ENCODE data around the gene CD226. TPM values are rescaled to one million over a fixed set of nuclear protein-coding genes. Genes with fewer than 3 reads are reported as not detected.
A peak's percentile ranks its signal among the peaks of the same experiment; 100 is the strongest.
"Not testable (repeated sequence)": the region's sequence is repeated elsewhere in the genome, so short reads cannot be mapped to it uniquely, and the experiment has no call there.

CD226 gene
- total RNA-seq, 1 experiment from 2014 or later: 6.4 TPM

DNA sequence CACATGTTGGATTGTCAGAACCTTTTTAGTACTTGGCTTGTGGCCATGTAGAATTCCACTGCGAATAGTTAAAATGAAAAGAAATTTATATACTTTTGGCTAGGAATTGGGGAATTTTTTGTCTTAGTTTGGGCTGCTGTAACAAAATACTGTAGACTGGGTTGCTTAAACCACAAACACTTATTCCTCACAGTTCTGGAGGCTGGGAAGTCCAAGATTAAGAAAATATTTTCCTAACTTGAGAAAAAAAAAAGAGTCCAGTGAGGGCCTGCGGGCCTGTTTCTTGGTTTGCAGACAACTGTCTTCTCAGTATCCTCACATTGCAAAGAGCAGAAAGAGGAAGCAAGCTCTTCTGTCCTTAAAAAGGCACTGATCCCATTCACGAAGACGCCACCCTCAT lies 81.9 kb downstream of the CD226 start:
- Histone ChIP-seq H3K36me3 (ENCODE audit: insufficient read depth, low read length) (no peaks in the 10 kb centered on the region), H3K4me2 (ENCODE audit: low read depth, low read length, poor library complexity, severe bottlenecking) (no peak overlapping the region)

DNA sequence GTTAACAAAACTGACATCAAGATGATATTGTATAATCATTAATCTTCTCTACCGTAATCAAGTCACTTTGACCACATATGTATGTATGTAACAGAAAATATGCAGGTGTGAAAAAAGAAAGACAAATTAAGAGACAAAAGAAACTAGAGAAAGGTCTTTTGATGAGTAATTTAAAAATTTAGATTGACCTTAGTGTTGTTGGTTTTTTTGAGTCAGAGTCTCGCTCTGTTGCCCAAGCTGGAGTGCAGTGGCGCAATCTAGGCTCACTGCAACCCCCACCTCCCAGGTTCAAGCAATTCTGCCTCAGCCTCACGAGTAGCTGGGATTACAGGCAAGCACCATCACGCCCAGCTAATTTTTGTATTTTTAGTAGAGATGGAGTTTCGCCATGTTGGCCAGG lies 82.9 kb downstream of the CD226 start:
- not testable (repeated sequence) for H2AFZ ChIP-seq (ENCODE audit: low read length); H3K9ac ChIP-seq (ENCODE audit: low read length); H4K20me1 ChIP-seq (ENCODE audit: insufficient read depth, low read depth, low read length); H3K9me3 ChIP-seq (ENCODE audit: low read length); H3K4me3 ChIP-seq (ENCODE audit: low read length); H3K4me2 ChIP-seq (ENCODE audit: low read depth, low read length, poor library complexity, severe bottlenecking); H3K4me1 ChIP-seq (ENCODE audit: low read length); H3K27me3 ChIP-seq (ENCODE audit: low read length); H3K79me2 ChIP-seq (ENCODE audit: low read length); H3K36me3 ChIP-seq (ENCODE audit: insufficient read depth, low read length); H3K9me2 ChIP-seq (replicated peaks; ENCODE audit: insufficient read depth, low read length); H3K27ac ChIP-seq (ENCODE audit: low read length); DNase-seq

More for the DNA sequence above, 81.9 kb downstream of the CD226 start:
- no peak overlapping the region for H3K4me3 ChIP-seq (ENCODE audit: low read length)
- no peaks in the 10 kb centered on the region for H3K9me3 ChIP-seq (ENCODE audit: low read length)
- H4K20me1 ChIP-seq (ENCODE audit: insufficient read depth, low read depth, low read length): no peaks in the 10 kb centered on the region
- H3K9me2 ChIP-seq (replicated peaks; ENCODE audit: insufficient read depth, low read length): no peaks in the 10 kb centered on the region; the same call in 1 of the 2 replicates
- DNase-seq: no peak
- no peaks in the 10 kb centered on the region for H3K4me1 ChIP-seq (ENCODE audit: low read length)
- no peak overlapping the region for H3K27ac ChIP-seq (ENCODE audit: low read length)
- no peak overlapping the region for H2AFZ ChIP-seq (ENCODE audit: low read length)
- H3K79me2 ChIP-seq (ENCODE audit: low read length): no peaks in the 10 kb centered on the region
- H3K9ac ChIP-seq (ENCODE audit: low read length): no peak overlapping the region
- no peaks in the 10 kb centered on the region for H3K27me3 ChIP-seq (ENCODE audit: low read length)

DNA sequence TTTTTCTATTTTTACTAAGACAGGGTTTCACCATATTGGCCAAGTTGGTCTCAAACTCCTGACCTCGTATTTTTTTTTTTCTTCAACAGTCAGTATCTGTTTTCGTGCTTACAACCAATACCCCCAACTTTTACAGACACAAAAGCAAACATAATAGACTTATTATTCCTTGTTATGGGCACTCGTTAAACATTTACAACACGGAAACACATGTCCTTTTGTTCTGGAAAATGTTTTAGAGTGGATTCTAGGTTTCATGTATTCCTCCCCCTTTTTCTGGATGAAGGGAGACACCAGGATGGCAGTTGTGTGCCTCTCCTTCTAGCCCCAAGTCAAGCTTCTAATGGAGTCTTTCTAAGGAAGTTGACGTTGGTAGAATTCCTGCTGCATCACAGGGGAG lies 88.8 kb downstream of the CD226 start:
- H3K9me2 ChIP-seq (replicated peaks; ENCODE audit: insufficient read depth, low read length): no peaks in the 10 kb centered on the region; the same call in 1 of the 2 replicates
- no peaks in the 10 kb centered on the region for H3K27me3 ChIP-seq (ENCODE audit: low read length)
- no peaks in the 10 kb centered on the region for H3K9me3 ChIP-seq (ENCODE audit: low read length)
- H3K36me3 ChIP-seq (ENCODE audit: insufficient read depth, low read length): no peaks in the 10 kb centered on the region
- no peak overlapping the region for H3K9ac ChIP-seq (ENCODE audit: low read length)
- H3K4me1 ChIP-seq (ENCODE audit: low read length): no peaks in the 10 kb centered on the region
- no peaks in the 10 kb centered on the region for H3K79me2 ChIP-seq (ENCODE audit: low read length)
- H4K20me1 ChIP-seq (ENCODE audit: insufficient read depth, low read depth, low read length): no peaks in the 10 kb centered on the region
- no peak overlapping the region for H3K4me2 ChIP-seq (ENCODE audit: low read depth, low read length, poor library complexity, severe bottlenecking)
- DNase-seq: no peak
- H3K27ac ChIP-seq (ENCODE audit: low read length): no peak overlapping the region
- H3K4me3 ChIP-seq (ENCODE audit: low read length): no peak overlapping the region
- no peak overlapping the region for H2AFZ ChIP-seq (ENCODE audit: low read length)

DNA sequence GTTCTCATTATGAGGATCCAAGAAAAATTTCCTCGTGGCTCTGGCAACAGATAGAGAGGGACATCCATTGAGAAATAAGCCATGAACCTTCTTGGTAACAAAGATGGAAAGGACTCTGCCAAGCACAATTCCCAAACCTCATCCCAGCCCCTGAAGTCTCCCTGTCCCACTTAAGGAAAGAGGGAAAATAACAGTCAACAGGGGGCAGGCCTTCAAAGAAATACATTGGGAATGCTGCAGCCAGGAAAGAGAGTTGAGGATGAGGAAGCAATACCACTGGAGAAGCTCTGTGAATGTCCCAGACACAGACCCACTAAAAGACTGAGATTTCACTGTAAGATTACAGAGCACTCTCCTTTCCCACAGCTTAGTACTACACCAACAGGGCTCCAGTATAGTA lies 93.2 kb downstream of the CD226 start:
- Histone ChIP-seq H3K27ac (ENCODE audit: low read length) (no peak overlapping the region), H3K27me3 (ENCODE audit: low read length) (no peaks in the 10 kb centered on the region), H3K9ac (ENCODE audit: low read length) (no peak overlapping the region), H3K4me2 (ENCODE audit: low read depth, low read length, poor library complexity, severe bottlenecking) (no peak overlapping the region), H3K4me1 (ENCODE audit: low read length) (no peaks in the 10 kb centered on the region), H2AFZ (ENCODE audit: low read length) (no peak overlapping the region), H3K9me3 (ENCODE audit: low read length) (no peaks in the 10 kb centered on the region), H3K4me3 (ENCODE audit: low read length) (no peak overlapping the region), H3K36me3 (ENCODE audit: insufficient read depth, low read length) (no peaks in the 10 kb centered on the region), H3K79me2 (ENCODE audit: low read length) (no peaks in the 10 kb centered on the region), H3K9me2 (replicated peaks; ENCODE audit: insufficient read depth, low read length) (no peaks in the 10 kb centered on the region), H4K20me1 (ENCODE audit: insufficient read depth, low read depth, low read length) (no peaks in the 10 kb centered on the region)
- no peak for DNase-seq

DNA sequence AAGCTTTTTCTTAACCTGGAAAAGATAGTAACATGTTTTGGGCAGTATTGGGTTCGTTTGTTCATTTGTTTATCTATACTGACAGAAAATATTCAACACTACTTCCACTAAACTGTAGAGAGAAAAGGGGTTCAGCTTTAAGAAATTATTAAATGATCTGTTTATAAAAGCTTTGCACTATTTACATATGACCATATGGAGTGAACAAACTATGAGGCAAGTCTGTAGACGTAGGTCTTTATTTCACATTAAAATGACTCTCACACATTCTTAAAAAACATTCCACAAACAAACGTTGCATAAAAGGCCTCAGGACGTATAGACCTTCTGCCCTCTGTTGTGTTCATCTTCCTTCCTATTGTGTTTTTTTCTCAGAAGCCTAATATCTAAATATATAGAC lies 94.6 kb downstream of the CD226 start:
- no peak overlapping the region for H3K4me2 ChIP-seq (ENCODE audit: low read depth, low read length, poor library complexity, severe bottlenecking)
- H3K36me3 ChIP-seq (ENCODE audit: insufficient read depth, low read length): no peaks in the 10 kb centered on the region
- H3K79me2 ChIP-seq (ENCODE audit: low read length): no peaks in the 10 kb centered on the region
- H3K27ac ChIP-seq (ENCODE audit: low read length): no peak overlapping the region
- no peak overlapping the region for H3K4me3 ChIP-seq (ENCODE audit: low read length)
- no peaks in the 10 kb centered on the region for H3K9me2 ChIP-seq (replicated peaks; ENCODE audit: insufficient read depth, low read length)
- H3K27me3 ChIP-seq (ENCODE audit: low read length): no peaks in the 10 kb centered on the region
- no peak overlapping the region for H3K9ac ChIP-seq (ENCODE audit: low read length)
- H2AFZ ChIP-seq (ENCODE audit: low read length): no peak overlapping the region
- no peaks in the 10 kb centered on the region for H4K20me1 ChIP-seq (ENCODE audit: insufficient read depth, low read depth, low read length)
- no peaks in the 10 kb centered on the region for H3K9me3 ChIP-seq (ENCODE audit: low read length)
- DNase-seq: no peak
- H3K4me1 ChIP-seq (ENCODE audit: low read length): no peaks in the 10 kb centered on the region

DNA sequence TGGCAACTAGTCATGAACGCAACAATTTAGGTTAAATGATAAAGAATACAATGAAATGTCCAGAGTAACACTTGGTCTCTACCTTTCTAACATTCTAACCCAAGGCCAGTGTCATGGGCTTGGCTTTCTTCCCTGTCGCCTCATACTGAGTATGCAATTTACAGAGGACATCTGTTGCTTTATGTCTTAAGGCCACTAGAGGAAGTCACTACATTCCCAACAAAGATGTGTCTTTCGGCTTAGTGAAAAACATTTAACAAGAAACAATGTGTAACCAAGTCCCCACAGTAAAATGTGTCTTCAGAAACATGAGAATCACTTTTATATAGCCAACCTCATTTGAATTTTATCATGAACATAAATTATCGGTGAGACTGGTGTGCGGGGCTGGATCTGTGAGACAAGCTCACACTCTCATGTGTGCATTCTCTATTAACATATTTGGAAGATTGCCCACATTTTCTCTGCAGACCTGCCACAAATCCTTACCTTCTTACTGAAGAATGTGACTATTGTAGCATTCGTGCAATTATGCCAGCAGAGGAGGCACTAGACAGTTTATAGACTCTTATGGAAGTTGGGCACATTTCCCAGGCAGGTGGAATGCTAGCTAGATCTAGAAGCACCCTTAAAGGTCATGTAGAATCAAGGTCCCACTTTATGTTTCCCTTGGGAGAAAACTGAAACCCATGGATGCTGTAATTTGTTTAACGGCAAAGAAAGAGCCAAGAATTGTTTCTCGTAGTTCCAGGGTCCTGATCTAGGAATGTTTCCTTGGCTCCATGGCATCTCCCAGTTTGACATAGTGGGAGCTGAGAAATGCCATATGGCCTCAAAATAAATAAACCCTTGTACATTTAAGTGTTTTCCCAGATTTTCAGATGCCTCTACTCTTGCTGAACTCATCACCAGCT lies 101.8 kb downstream of the CD226 start:
- Histone ChIP-seq H4K20me1 (ENCODE audit: insufficient read depth, low read depth, low read length) (no peaks in the 10 kb centered on the region), H2AFZ (ENCODE audit: low read length) (no peak overlapping the region), H3K36me3 (ENCODE audit: insufficient read depth, low read length) (no peaks in the 10 kb centered on the region), H3K9me2 (replicated peaks; ENCODE audit: insufficient read depth, low read length) (no peaks in the 10 kb centered on the region), H3K9ac (ENCODE audit: low read length) (no peak overlapping the region), H3K27me3 (ENCODE audit: low read length) (no peaks in the 10 kb centered on the region), H3K27ac (ENCODE audit: low read length) (no peak overlapping the region), H3K4me1 (ENCODE audit: low read length) (peaks cover 9% of the 10 kb centered on the region), H3K4me2 (ENCODE audit: low read depth, low read length, poor library complexity, severe bottlenecking) (no peak overlapping the region), H3K4me3 (ENCODE audit: low read length) (no peak overlapping the region), H3K9me3 (ENCODE audit: low read length) (no peaks in the 10 kb centered on the region), H3K79me2 (ENCODE audit: low read length) (no peaks in the 10 kb centered on the region)
- no peak for DNase-seq

DNA sequence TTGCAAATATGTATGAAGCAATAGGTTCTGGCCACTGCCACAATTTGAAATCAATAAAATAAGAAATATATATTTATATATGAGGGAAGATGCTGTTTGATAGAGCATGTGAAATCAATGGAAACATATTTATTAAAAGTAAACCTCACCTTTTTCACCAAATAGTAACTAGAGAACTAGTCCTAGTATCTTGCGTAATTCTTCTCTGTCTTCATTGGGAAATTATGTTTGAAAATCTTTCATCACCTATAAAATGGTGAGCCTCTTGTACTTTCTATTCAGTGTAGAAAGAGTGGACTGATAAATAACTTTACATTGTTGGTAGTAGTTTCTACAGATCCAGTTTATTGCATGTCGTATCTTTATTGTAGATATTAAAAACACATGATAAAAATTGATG lies 103.0 kb downstream of the CD226 start:
- DNase-seq: no peak
- H3K36me3 ChIP-seq (ENCODE audit: insufficient read depth, low read length): no peaks in the 10 kb centered on the region
- no peak overlapping the region for H3K4me3 ChIP-seq (ENCODE audit: low read length)
- no peak overlapping the region for H2AFZ ChIP-seq (ENCODE audit: low read length)
- H3K27ac ChIP-seq (ENCODE audit: low read length): no peak overlapping the region
- peaks cover 9% of the 10 kb centered on the region for H3K4me1 ChIP-seq (ENCODE audit: low read length)
- no peak overlapping the region for H3K9ac ChIP-seq (ENCODE audit: low read length)
- H3K79me2 ChIP-seq (ENCODE audit: low read length): no peaks in the 10 kb centered on the region
- H3K9me3 ChIP-seq (ENCODE audit: low read length): no peaks in the 10 kb centered on the region
- no peaks in the 10 kb centered on the region for H3K27me3 ChIP-seq (ENCODE audit: low read length)
- no peak overlapping the region for H3K4me2 ChIP-seq (ENCODE audit: low read depth, low read length, poor library complexity, severe bottlenecking)
- no peaks in the 10 kb centered on the region for H3K9me2 ChIP-seq (replicated peaks; ENCODE audit: insufficient read depth, low read length)
- no peaks in the 10 kb centered on the region for H4K20me1 ChIP-seq (ENCODE audit: insufficient read depth, low read depth, low read length)

DNA sequence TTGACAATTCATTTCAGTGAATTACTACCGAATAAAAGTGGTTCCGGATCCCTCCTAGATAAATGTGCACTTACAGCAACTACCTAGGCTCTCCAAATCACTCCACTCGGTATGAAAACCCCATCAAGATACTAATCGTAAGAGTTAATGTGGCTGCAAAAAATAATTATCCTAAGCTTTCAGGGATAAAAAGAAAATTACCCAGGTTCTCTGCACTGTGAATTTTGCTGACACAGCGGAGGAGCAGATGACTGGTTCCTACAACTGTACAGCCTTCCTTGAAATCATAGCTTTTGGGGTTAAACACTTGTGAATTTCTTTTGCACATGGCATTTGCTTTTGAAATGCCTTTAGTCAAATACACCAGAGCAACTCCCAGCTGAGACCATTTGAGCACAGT lies 104.7 kb downstream of the CD226 start:
- no peak overlapping the region for H3K27ac ChIP-seq (ENCODE audit: low read length)
- peaks cover 19% of the 10 kb centered on the region for H3K4me1 ChIP-seq (ENCODE audit: low read length)
- no peaks in the 10 kb centered on the region for H3K9me3 ChIP-seq (ENCODE audit: low read length)
- H4K20me1 ChIP-seq (ENCODE audit: insufficient read depth, low read depth, low read length): no peaks in the 10 kb centered on the region
- DNase-seq: peak; percentile 49
- no peaks in the 10 kb centered on the region for H3K27me3 ChIP-seq (ENCODE audit: low read length)
- no peak overlapping the region; the same call in 1 of the 2 replicates for H2AFZ ChIP-seq (ENCODE audit: low read length)
- no peak overlapping the region for H3K9ac ChIP-seq (ENCODE audit: low read length)
- no peak overlapping the region for H3K4me3 ChIP-seq (ENCODE audit: low read length)
- no peak overlapping the region for H3K4me2 ChIP-seq (ENCODE audit: low read depth, low read length, poor library complexity, severe bottlenecking)
- no peaks in the 10 kb centered on the region for H3K79me2 ChIP-seq (ENCODE audit: low read length)
- no peaks in the 10 kb centered on the region for H3K9me2 ChIP-seq (replicated peaks; ENCODE audit: insufficient read depth, low read length)
- H3K36me3 ChIP-seq (ENCODE audit: insufficient read depth, low read length): no peaks in the 10 kb centered on the region

Data from Karpas-422 (cell line).